ENCODE results near the gene G3BP2.
"Not testable (repeated sequence)": the region's sequence is repeated elsewhere in the genome, so short reads cannot be mapped to it uniquely, and the experiment has no call there.

Gene G3BP2

GRCh38 chr4:75683482-75684155 is 10.4 kb upstream of the G3BP2 start:
- DNase-seq, result no peak

GRCh38 chr4:75679876-75680575 is 6.8 kb upstream of the G3BP2 start:
- DNase-seq, result no peak

GRCh38 chr4:75678965-75679364 is 5.8 kb upstream of the G3BP2 start:
- no peak for DNase-seq

GRCh38 chr4:75678473-75678872 is 5.3 kb upstream of the G3BP2 start:
- no peak for DNase-seq

- DNase-seq, result no peak
Observed at GRCh38 chr4:75675004-75675531, 1.9 kb upstream of the G3BP2 start.

DNA sequence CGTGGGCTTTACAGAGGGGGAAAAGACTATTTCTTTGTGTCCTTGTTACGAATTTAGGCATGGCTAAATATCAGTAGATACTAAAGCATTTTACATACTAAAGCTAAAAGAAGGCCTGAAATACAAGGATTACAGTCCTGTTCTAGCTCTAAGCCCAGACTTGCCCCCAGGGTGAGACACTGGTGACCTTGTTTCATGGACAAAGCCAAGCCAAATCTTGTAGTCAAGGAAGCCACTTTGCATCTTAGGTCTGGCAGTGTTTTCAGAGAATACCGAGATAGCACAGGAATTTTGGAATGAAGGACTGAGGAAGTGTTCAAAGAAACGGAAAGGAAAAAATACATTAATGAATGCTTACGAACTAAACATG is 733 bp upstream of the G3BP2 start:
- no peak for DNase-seq

GRCh38 chr4:75672461-75673026 is 667 bp downstream of the G3BP2 start:
- peak; percentile 35 to 48 for DNase-seq

DNA sequence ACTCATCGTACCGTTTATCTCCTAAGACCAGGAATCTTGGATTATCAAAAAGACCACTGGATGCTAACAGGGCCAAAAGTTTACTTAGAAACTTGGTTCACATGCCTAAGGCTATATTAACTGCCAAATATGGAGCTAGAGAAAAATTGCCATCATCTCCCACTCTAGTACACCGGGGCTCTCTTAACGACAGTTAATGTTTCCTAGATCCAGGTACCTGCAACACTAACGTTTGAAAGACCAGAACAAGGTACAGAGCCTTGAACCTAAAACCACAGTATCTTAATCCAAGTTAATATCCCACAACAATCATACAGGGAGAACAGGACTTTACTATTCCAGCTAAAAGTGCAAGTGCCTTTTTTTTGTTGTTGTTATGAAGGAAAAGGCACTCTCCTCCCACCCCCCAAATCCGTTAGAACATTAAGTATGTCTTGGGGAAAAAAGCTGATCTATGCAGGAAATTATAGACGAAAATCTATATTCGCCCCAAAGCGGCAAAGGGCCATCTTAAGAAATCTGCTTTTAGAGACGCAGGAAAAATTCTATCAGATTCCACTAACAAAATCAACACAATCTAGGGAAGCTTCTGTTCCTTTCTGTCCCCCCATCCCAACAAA is 1.3 kb downstream of the G3BP2 start:
- DNase-seq, result no peak

GRCh38 chr4:75668596-75668995 is 4.6 kb downstream of the G3BP2 start:
- no peak for DNase-seq

- DNase-seq, result not testable (repeated sequence)
Observed at GRCh38 chr4:75667636-75668035, 5.6 kb downstream of the G3BP2 start.

GRCh38 chr4:75666299-75666698 is 6.9 kb downstream of the G3BP2 start:
- DNase-seq, result no peak

GRCh38 chr4:75664604-75665003 is 8.6 kb downstream of the G3BP2 start:
- DNase-seq, result not testable (repeated sequence)

DNA sequence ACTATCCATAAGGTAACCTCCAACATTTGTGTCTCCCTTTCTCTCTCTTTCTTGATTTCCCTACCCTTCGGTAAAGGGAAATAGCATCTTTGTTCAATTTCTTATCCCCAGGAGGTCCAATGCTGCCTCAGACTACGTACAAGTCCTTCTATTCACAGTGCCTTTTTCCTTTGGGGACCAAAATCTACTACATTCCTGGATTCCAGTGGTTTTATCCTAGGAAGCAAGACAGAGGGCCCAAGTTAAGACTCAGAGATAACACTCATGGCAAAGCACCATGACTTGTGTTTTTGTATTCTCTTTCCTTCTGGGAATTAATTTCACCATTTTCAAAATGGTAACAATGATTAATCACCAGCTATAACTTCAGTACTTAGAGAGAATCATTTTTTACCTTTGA is 10.6 kb downstream of the G3BP2 start:
- DNase-seq, result no peak

- DNase-seq, result no peak
Observed at GRCh38 chr4:75660491-75660890, 12.7 kb downstream of the G3BP2 start.

DNA sequence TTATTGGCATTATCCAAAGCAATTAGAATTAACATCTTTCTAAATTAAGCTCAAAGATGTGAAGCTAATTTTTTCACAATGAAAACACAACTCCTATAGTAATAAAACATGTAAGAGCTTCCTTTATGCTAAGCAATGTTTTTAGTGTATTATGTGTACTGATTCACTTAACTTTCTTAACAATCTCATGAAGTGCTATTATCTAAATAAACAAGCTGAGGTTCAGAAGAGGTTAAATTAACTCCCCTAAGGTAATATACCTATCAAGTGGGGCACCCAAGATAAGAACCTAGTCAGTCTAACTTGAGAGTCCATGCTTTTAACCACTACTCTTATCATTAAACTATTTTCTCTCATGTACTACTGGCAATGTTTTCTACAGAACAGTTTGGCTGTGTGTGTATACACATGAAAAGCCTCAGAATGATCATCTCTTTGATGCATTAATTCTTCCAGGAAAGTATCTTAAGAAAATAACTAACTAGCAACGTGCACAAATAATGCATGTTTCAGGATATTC is 13.6 kb downstream of the G3BP2 start:
- DNase-seq, result no peak

- DNase-seq, result no peak
Observed at GRCh38 chr4:75658876-75659275, 14.3 kb downstream of the G3BP2 start.

- no peak for DNase-seq
Observed at GRCh38 chr4:75655562-75655961, 17.6 kb downstream of the G3BP2 start.

GRCh38 chr4:75654905-75655304 is 18.3 kb downstream of the G3BP2 start:
- DNase-seq, result no peak

- peak in 1 of 2 experiments; percentile 0 for DNase-seq
Observed at GRCh38 chr4:75653845-75654503, 19.2 kb downstream of the G3BP2 start.

DNA sequence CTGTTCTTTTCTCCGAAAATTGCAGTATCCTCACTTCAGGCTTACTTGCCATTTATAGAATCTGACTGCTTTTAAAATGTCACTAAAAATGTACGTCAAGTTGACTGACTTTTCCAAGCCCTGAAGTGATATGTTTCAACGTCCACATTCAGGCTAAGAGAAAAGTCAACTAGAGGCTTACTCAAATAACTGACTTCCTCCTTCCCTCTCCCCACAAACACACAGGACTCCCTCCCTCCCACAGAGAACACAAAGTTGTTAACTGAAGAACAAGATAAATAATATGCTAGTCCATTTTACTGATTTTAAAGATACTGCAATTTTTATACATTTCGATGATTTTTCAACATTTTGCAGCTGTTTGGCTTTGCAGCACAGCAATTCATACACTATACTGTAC is 29.1 kb downstream of the G3BP2 start:
- DNase-seq, result no peak

- no peak for DNase-seq
Observed at GRCh38 chr4:75643651-75644050, 29.6 kb downstream of the G3BP2 start.

DNA sequence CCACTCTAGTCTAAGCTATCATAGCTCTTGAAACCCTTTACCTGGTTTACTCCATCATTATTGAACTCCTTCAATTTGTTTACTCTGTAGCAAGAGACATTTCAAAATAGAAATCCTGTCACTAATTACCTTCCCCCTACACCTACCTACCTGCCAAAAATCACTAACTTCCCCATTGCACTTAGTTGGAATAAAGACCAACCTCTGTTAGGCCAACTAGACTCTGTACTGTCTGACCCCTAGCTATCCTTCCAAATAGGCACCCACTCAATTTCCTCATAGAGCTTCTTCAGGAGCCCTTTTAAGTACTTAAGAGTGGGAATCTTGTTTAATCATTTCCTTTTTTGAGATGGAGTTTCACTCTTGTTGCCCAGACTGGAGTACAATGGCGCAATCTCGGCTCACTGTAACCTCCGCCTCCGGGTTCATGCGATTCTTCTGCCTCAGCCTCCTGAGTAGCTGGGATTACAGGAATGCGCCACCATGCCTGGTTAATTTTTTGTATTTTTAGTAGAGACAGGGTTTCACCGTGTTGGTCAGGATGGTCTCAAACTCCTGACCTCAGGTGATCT is 34.0 kb downstream of the G3BP2 start:
- DNase-seq, result no peak

GRCh38 chr4:75637827-75638226 is 35.4 kb downstream of the G3BP2 start:
- DNase-seq, result no peak
